Adrenal gland (tissue), 12 donors: ENCODE measurements around the gene DNAAF3. TPM values are rescaled to one million over a fixed set of nuclear protein-coding genes. Genes with fewer than 3 reads are reported as not detected.

Experiments used
- DNase-seq, 7 donors: peaks; one replicate each; pipeline ENCODE4 v3.0.0-alpha.2; 2019 to 2020
- H3K27ac ChIP-seq, 5 donors: fragments of 200-600 bp; sonication (generic) in 4 of 5; 1 replicate in 3 of 5; 2 replicates in 2 of 5; pipeline versions ENCODE4 v1.5.1 to v1.8.0; 2016 to 2020; ENCODE audit warnings: mild to moderate bottlenecking in 1 of 5
- H3K27me3 ChIP-seq: fragments of 200-600 bp; 2 replicates; pipeline ENCODE4 v1.8.0; 2021
- H3K36me3 ChIP-seq, 2 donors: fragments of 200-600 bp; replicated peaks in 1 of 2; 1 replicate in 1 of 2; 2 replicates in 1 of 2; pipeline versions ENCODE4 v1.5.1 to v1.8.0; 2018 to 2022
- H3K4me1 ChIP-seq, 2 donors: fragments of 200-600 bp; replicated peaks in 1 of 2; 1 replicate in 1 of 2; 2 replicates in 1 of 2; pipeline versions ENCODE4 v1.5.1 to v1.8.0; 2018 to 2021
- H3K4me3 ChIP-seq, 4 donors: fragments of 200-600 bp; sonication (generic) in 3 of 4; one replicate each; pipeline ENCODE4 v1.5.1; 2016 to 2018
- H3K9me3 ChIP-seq, 3 donors: fragments of 200-600 bp; sonication (generic) in 1 of 3; replicated peaks in 1 of 3; 1 replicate in 2 of 3; 2 replicates in 1 of 3; pipeline versions ENCODE4 v1.5.1 to v1.8.0; 2016 to 2021
- POLR2A ChIP-seq, 2 donors: fragments of 450-650 bp; IDR thresholded peaks; one replicate each; pipeline ENCODE4 v1.6.1; 2017; ENCODE audit warnings: antibody characterized with exemption in 2 of 2, mild to moderate bottlenecking in 2 of 2, moderate library complexity in 1 of 2
- WGBS, 4 donors: extraction: QIAGEN DNeasy Blood & Tissue Kit in 2 of 4; methylation state at CpG; one replicate each; pipeline versions ENCODE4 v1.1.5 to v1.1.7; 2013 to 2017; 5-methylcytosine and 5-hydroxymethylcytosine counted together
- intact Hi-C, 2 donors: fragments of 100-400 bp; cut with DNase I; formaldehyde crosslinking; loops; one replicate each; pipeline versions ENCODE4 v1.14.1 to v1.15.0; 2022 to 2023
- polyA plus RNA-seq, 3 donors: library from polyadenylated mRNA; stranded (reverse); fragments of 200-250 nt in 2 of 3; fragments of 350-450 nt in 1 of 3; fragmentation: Illumina TruSeq in 1 of 3; extraction: RNeasy Lipid Tissue Mini Kit (QIAGEN cat#74804) in 1 of 3; gene quantifications; one replicate each; pipeline ENCODE4 v1.2.3, GENCODE V29; 2013 to 2014
- total RNA-seq, 9 donors: library from RNA; depleted of rRNA in 4 of 9; stranded (reverse); fragments of >200 nt in 4 of 9; fragments of 120-200 nt in 1 of 9; fragmentation: NEBNext Ultra II Directional in 1 of 9; extraction: Animal tissue kit (Norgen Biotek cat#: 25700) in 1 of 9; gene quantifications; one replicate each; pipeline versions ENCODE4 v1.1.0 to v1.2.4, GENCODE V29; 2013 to 2023
- TF ChIP-seq, protein P1 (sequence below), 6 experiments: fragments of 450-650 bp in 4 of 6; fragments of 200-600 bp in 2 of 6; sonication (generic) in 1 of 6; IDR thresholded peaks; 1 replicate in 5 of 6; 2 replicates in 1 of 6; pipeline versions ENCODE4 v1.5.1 to v1.8.0; 2016 to 2021; ENCODE audit warnings: antibody characterized with exemption in 6 of 6, mild to moderate bottlenecking in 2 of 6, moderate library complexity in 1 of 6
- donor health status: healthy with polysubstance abuse.
- donor health status: Bipolar disorder and iron deficiency.
- donor health status: DM: yes; HTN: yes; CAD: no.
- donor health status: DM: no; HTN: no; CAD: no.
- donor health status: DM: no; HTN: no; CAD: no.
- donor health status: DM: yes; HTN: yes; CAD: no.

Gene DNAAF3
- total and polyA plus RNA-seq, 12 donors = 1.9 to 5.8 (median 3.6) TPM

DNA sequence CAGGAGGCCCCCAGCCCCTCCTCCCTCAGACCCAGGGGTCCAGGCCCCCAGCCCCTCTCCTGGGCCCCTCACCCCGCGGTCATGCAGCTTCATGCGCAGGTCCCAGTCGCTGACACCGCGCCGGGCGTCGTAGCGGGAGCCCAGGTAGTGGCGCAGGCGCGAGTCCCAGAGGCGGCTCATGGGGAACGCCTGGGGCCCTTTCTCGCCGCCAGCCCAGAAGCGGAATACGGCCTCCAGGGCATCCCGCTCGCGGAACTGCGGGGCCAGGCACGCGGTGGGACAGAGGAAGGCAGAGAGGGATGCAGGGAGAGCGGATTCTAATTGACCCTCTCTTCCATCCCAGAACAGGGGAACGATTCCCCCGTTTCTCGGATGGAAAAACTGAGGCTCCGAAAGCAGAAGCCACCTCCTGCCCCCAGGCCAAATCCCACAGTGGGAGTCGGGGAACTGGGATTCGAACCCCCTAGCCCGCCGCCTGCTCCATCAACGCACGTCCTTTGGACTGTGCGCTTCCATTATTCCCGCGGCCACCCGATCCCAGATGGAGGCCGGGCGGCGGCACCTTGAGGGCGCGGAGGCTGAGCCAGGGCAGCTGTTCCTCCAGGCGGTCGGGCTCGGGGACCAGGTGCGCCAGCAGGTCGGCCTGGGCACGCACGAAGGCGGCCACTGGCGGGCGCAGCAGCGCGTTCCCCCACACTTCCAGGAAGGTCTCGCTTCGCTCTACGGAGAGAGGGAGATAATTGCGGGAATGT lies 4.7 kb downstream of the DNAAF3 start:
- H3K4me1 ChIP-seq = peaks cover 0 to 4% of the 10 kb centered on the region in 2 donors
- intact Hi-C loops = no loop called here
- no peak overlapping the region for H3K27ac ChIP-seq
- 18 to 52% (median 25%) methylated on average over 13 to 61 of the region's 61 CpGs for WGBS, 4 donors
- no peak overlapping the region for H3K4me3 ChIP-seq
- H3K27me3 ChIP-seq = peaks cover 26% of the 10 kb centered on the region
- no peaks in the 10 kb centered on the region for H3K9me3 ChIP-seq
- H3K36me3 ChIP-seq = no peaks in the 10 kb centered on the region
- no peak for DNase-seq
- TF ChIP-seq, protein P1, sequence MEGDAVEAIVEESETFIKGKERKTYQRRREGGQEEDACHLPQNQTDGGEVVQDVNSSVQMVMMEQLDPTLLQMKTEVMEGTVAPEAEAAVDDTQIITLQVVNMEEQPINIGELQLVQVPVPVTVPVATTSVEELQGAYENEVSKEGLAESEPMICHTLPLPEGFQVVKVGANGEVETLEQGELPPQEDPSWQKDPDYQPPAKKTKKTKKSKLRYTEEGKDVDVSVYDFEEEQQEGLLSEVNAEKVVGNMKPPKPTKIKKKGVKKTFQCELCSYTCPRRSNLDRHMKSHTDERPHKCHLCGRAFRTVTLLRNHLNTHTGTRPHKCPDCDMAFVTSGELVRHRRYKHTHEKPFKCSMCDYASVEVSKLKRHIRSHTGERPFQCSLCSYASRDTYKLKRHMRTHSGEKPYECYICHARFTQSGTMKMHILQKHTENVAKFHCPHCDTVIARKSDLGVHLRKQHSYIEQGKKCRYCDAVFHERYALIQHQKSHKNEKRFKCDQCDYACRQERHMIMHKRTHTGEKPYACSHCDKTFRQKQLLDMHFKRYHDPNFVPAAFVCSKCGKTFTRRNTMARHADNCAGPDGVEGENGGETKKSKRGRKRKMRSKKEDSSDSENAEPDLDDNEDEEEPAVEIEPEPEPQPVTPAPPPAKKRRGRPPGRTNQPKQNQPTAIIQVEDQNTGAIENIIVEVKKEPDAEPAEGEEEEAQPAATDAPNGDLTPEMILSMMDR (IDR thresholded peaks at IDR 0.05) = no peak
- no peak for TF ChIP-seq POLR2A (IDR thresholded peaks at IDR 0.05)

DNA sequence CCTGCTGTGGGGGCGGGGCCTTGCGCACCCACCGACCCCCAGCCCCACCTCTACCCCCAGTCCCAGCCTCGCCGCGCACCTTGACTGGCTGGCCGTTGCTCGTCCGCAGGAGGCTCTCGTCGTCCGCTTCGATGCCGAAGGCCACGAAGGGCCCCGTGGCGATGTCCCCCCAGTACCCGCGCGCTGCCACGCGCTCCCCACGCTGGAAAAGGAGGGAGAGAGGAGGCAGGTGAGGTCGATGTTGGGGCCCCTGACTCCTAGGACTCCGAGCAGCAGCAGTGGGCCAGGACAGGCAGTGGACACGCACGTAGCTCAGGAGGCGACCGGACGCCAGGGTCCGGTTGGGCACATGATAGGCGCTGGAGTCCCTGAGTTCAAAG lies 5.4 kb downstream of the DNAAF3 start:
- intact Hi-C loops = no loop called here
- Histone ChIP-seq H3K4me1 (peaks cover 0 to 4% of the 10 kb centered on the region in 2 donors), H3K9me3 (no peaks in the 10 kb centered on the region), H3K27ac (no peak overlapping the region), H3K36me3 (no peaks in the 10 kb centered on the region), H3K27me3 (peaks cover 29% of the 10 kb centered on the region), H3K4me3 (no peak overlapping the region)
- 10 to 17% methylated on average over 32 of the region's 32 CpGs; no CpG with 5 or more reads in 2 of the 4 donors for WGBS, 4 donors
- TF ChIP-seq, protein P1 (IDR thresholded peaks at IDR 0.05) = no peak
- no peak for DNase-seq

DNA sequence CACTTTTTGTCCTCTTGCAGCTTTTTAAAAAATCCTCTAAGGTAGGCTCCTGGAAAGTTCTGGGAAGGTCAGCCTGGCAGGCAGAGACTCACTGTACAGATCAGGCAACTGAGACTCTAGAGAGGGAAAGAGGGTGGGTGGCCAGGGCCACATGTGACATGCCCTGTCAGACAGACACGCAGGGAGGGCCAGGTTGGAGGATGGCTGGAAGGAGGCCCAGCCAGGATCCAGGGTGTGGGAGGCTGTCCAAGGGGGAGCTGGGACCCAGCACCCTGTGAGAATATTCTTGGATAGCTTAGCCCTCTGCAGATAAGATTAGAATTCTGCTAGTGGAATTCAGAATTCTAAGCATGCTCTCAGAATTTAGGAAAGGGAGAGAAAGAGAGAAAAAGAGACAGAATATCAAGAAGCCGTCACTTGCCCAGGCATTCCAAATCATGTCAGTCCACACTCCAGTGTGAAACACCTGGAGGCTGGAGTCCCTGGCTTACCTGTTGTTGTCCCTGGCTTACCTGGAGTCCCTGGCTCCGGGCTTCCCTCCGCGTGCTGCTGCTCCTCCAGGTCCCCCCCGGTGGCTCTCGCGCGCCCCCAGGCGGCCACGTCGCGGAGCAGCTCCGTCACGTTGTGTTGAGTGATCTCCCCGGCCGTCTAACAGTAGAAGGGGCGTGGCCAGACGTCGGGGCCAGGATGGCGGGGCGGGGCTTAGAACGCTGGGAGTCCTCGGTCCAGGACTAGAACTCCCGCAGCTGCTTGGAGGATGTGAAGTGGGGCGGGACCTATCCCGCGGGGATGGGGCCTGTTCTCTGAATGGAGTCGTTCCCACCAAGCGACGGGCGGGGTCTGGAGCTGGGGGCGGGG lies 6.1 kb downstream of the DNAAF3 start:
- peaks cover 0 to 4% of the 10 kb centered on the region in 2 donors for H3K4me1 ChIP-seq
- H3K9me3 ChIP-seq = no peaks in the 10 kb centered on the region
- no peak overlapping the region for H3K27ac ChIP-seq
- H3K27me3 ChIP-seq = peaks cover 29% of the 10 kb centered on the region
- peak; percentile 84 to 95 (median 89) for DNase-seq
- no peak overlapping the region for H3K4me3 ChIP-seq
- no peaks in the 10 kb centered on the region for H3K36me3 ChIP-seq
- WGBS, 4 donors = 4 to 21% (median 8%) methylated on average over 4 to 33 of the region's 33 CpGs
- TF ChIP-seq, protein P1 (IDR thresholded peaks at IDR 0.05) = peak; percentile 69 to 88 (median 74)
- no peak for TF ChIP-seq POLR2A (IDR thresholded peaks at IDR 0.05)
- intact Hi-C loops = no loop called here
